HG02970 (cell line): ENCODE results near the gene CCDC85C.
"Not testable (repeated sequence)": the region's sequence is repeated elsewhere in the genome, so short reads cannot be mapped to it uniquely, and the experiment has no call there.

Experiments
- ATAC-seq: cut with Tn5 transposase; IDR thresholded peaks from one replicate; pipeline ENCODE4 v1.9.1; 2021; ENCODE audit warnings: mild to moderate bottlenecking, moderate library complexity, moderate number of reproducible peaks; ENCODE audit not compliant: unreplicated experiment, low FRiP score

CCDC85C gene

GRCh38 chr14:99603471-99604277 lies at the start of gene CCDC85C:
CCDC85C (minus strand) TSS chr14:99604207; CDS start chr14:99603959, 248 bp downstream.
- no peak for ATAC-seq

- ATAC-seq, result no peak
Measured at GRCh38 chr14:99651953-99652746, 48.1 kb upstream of the CCDC85C start.

GRCh38 chr14:99650189-99650588 lies 46.2 kb upstream of the CCDC85C start:
- no peak for ATAC-seq

GRCh38 chr14:99649643-99650042 lies 45.6 kb upstream of the CCDC85C start:
- no peak for ATAC-seq

GRCh38 chr14:99649219-99649618 lies 45.2 kb upstream of the CCDC85C start:
- no peak for ATAC-seq

- ATAC-seq, result no peak
Measured at GRCh38 chr14:99648027-99648784, 44.2 kb upstream of the CCDC85C start.

- ATAC-seq, result no peak
Measured at GRCh38 chr14:99647411-99647810, 43.4 kb upstream of the CCDC85C start.

GRCh38 chr14:99645545-99646505 lies 41.8 kb upstream of the CCDC85C start:
- no peak for ATAC-seq

- no peak for ATAC-seq
Measured at GRCh38 chr14:99644723-99645544, 40.9 kb upstream of the CCDC85C start, which contains the start of gene HHIPL1. HHIPL1 (plus strand) TSS chr14:99645129; CDS start chr14:99645208, 79 bp downstream.

GRCh38 chr14:99644035-99644587 lies 40.1 kb upstream of the CCDC85C start:
- no peak for ATAC-seq

- ATAC-seq, result no peak
Measured at GRCh38 chr14:99643343-99643742, 39.3 kb upstream of the CCDC85C start.

- ATAC-seq, result not testable (repeated sequence)
Measured at GRCh38 chr14:99642771-99643170, 38.8 kb upstream of the CCDC85C start.

- ATAC-seq, result no peak
Measured at GRCh38 chr14:99637624-99638023, 33.6 kb upstream of the CCDC85C start.

- no peak for ATAC-seq
Measured at GRCh38 chr14:99636487-99636886, 32.5 kb upstream of the CCDC85C start.

GRCh38 chr14:99635116-99635515 lies 31.1 kb upstream of the CCDC85C start:
- no peak for ATAC-seq

GRCh38 chr14:99634443-99634842 lies 30.4 kb upstream of the CCDC85C start:
- ATAC-seq, result no peak

- no peak for ATAC-seq
Measured at GRCh38 chr14:99633918-99634317, 29.9 kb upstream of the CCDC85C start.

GRCh38 chr14:99633141-99633540 lies 29.1 kb upstream of the CCDC85C start:
- no peak for ATAC-seq
